GM23338 (cell line): Measurements from ENCODE around the gene ING2. TPM values are rescaled to one million over a fixed set of nuclear protein-coding genes. Genes with fewer than 3 reads are reported as not detected.

Experiments
- ATAC-seq: fragments of 200-7000 bp; cut with Tn5 transposase; 3 replicates; pipeline ENCODE4 v1.9.1; 2020
- DNase-seq: peaks from one replicate; pipeline ENCODE4 v3.0.0-alpha.2; 2015; ENCODE audit warnings: low spot score
- H2AFZ ChIP-seq: fragments of 200-600 bp; sonication (generic); 2 replicates; pipeline ENCODE4 v1.8.0; 2016; ENCODE audit warnings: antibody characterized with exemption, mild to moderate bottlenecking, moderate library complexity
- H3F3A ChIP-seq: fragments of 200-600 bp; sonication (generic); replicated peaks from 2 replicates; pipeline ENCODE4 v1.8.0; 2017; ENCODE audit warnings: antibody characterized with exemption, mixed run types, low read depth
- H3K27ac ChIP-seq: fragments of 200-600 bp; sonication (generic); 2 replicates; pipeline ENCODE4 v1.6.1; 2016; ENCODE audit warnings: low read depth
- H3K27me3 ChIP-seq: fragments of 200-600 bp; sonication (generic); 2 replicates; pipeline ENCODE4 v1.8.0; 2016; ENCODE audit warnings: mild to moderate bottlenecking, mixed run types, moderate library complexity; ENCODE audit not compliant: insufficient read depth
- H3K36me3 ChIP-seq: fragments of 200-600 bp; sonication (generic); 2 replicates; pipeline ENCODE4 v1.8.0; 2016; ENCODE audit warnings: mild to moderate bottlenecking; ENCODE audit not compliant: insufficient read depth
- H3K4me1 ChIP-seq: fragments of 200-600 bp; sonication (generic); 2 replicates; pipeline ENCODE4 v1.8.0; 2016; ENCODE audit warnings: mild to moderate bottlenecking, moderate library complexity; ENCODE audit not compliant: insufficient read depth
- H3K4me2 ChIP-seq: fragments of 200-600 bp; sonication (generic); 2 replicates; pipeline ENCODE4 v1.7.1; 2017; ENCODE audit warnings: mixed run types
- H3K4me3 ChIP-seq: fragments of 200-600 bp; sonication (generic); 2 replicates; pipeline ENCODE4 v1.6.1; 2016; ENCODE audit warnings: mixed run types
- H3K79me2 ChIP-seq: fragments of 200-600 bp; sonication (generic); replicated peaks from 2 replicates; pipeline ENCODE4 v1.8.0; 2017; ENCODE audit warnings: mild to moderate bottlenecking; ENCODE audit not compliant: insufficient read depth
- H3K9me2 ChIP-seq: fragments of 200-600 bp; sonication (generic); 2 replicates; pipeline ENCODE4 v1.8.0; 2017; ENCODE audit not compliant: insufficient read depth
- H4K20me1 ChIP-seq: fragments of 200-600 bp; sonication (generic); replicated peaks from 2 replicates; pipeline ENCODE4 v1.8.0; 2017; ENCODE audit warnings: mild to moderate bottlenecking; ENCODE audit not compliant: insufficient read depth
- H3K27ac Mint-ChIP-seq: 2 replicates; pipeline ENCODE4 v1.8.0; 2020; ENCODE audit warnings: inconsistent platforms, mild to moderate bottlenecking, moderate library complexity, mixed read lengths
- H3K27me3 Mint-ChIP-seq: 3 replicates; pipeline ENCODE4 v1.8.0; 2022; ENCODE audit warnings: low read depth, mild to moderate bottlenecking, moderate library complexity, mixed read lengths, inconsistent platforms; ENCODE audit not compliant: insufficient read depth, poor library complexity
- H3K36me3 Mint-ChIP-seq: 3 replicates; pipeline ENCODE4 v1.8.0; 2021; ENCODE audit warnings: low read depth, mild to moderate bottlenecking, inconsistent platforms, moderate library complexity, mixed read lengths
- H3K4me1 Mint-ChIP-seq: 3 replicates; pipeline ENCODE4 v1.8.0; 2020; ENCODE audit warnings: mild to moderate bottlenecking, inconsistent platforms, mixed read lengths
- H3K4me3 Mint-ChIP-seq: 3 replicates; pipeline ENCODE4 v1.8.0; 2021; ENCODE audit warnings: moderate library complexity, mild to moderate bottlenecking, inconsistent platforms, mixed read lengths
- H3K9me3 Mint-ChIP-seq: 3 replicates; pipeline ENCODE4 v1.8.0; 2020; ENCODE audit warnings: moderate library complexity, mild to moderate bottlenecking, inconsistent platforms, mixed read lengths
- CREB1 ChIP-seq: fragments of 250-450 bp; sonication (Bioruptor Pico); IDR thresholded peaks from 2 replicates; pipeline ENCODE4 v1.5.0; 2020; ENCODE audit warnings: low read depth, mild to moderate bottlenecking, moderate library complexity
- CTCF ChIP-seq, 2 experiments: fragments of 200-600 bp in 1 of 2; sonication (generic) in 1 of 2; conservative IDR thresholded peaks; 2 replicates each; pipeline versions ENCODE4 v1.5.1 to v1.6.1; 2016 to 2017; ENCODE audit warnings: antibody characterized with exemption in 2 of 2, low read depth in 2 of 2, mild to moderate bottlenecking in 2 of 2, moderate library complexity in 1 of 2
- ETS1 ChIP-seq: IDR thresholded peaks from 2 replicates; pipeline ENCODE4 v1.6.1; 2016; ENCODE audit warnings: antibody characterized with exemption
- JUNB ChIP-seq: IDR thresholded peaks from one replicate; pipeline ENCODE4 v1.6.1; 2016; ENCODE audit warnings: antibody characterized with exemption; ENCODE audit not compliant: unreplicated experiment
- POLR2AphosphoS5 ChIP-seq: IDR thresholded peaks from 2 replicates; pipeline ENCODE4 v1.6.1; 2016; ENCODE audit warnings: antibody characterized with exemption, low read depth
- ZNF462 ChIP-seq: fragments of 250-450 bp; sonication (Bioruptor Pico); IDR thresholded peaks from 2 replicates; pipeline ENCODE4 v1.5.0; 2020; ENCODE audit warnings: mild to moderate bottlenecking, moderate library complexity
- polyA plus RNA-seq: library from polyadenylated mRNA; unstranded; fragments of >200 nt; fragmentation: Nextera tagmentation; extraction: Ambion mirVana; gene quantifications from 2 replicates; pipeline ENCODE4 v1.2.1, GENCODE V29; 2016
- total RNA-seq: library from RNA; depleted of rRNA; stranded (reverse); fragments of >200 nt; shearing (Covaris generic); gene quantifications from 2 replicates; pipeline ENCODE4 v1.2.3, GENCODE V29; 2014

The ING2 gene
- total and polyA plus RNA-seq, 2 experiments from 2014 or later: 21.5 to 34.2 TPM

GRCh38 chr4:183553601-183554345 lies 48.9 kb downstream of the ING2 start (continued):
- TF ChIP-seq ZNF462 (no peak), JUNB (no peak), CTCF (conservative IDR thresholded peaks at IDR 0.05; ENCODE audit: low read depth in 2 of 2) (no peak)

GRCh38 chr4:183554346-183554686 lies 49.5 kb downstream of the ING2 start:
- no peak for ATAC-seq
- Histone ChIP-seq H3K4me1 (no peaks in the 10 kb centered on the region; the same call in 1 of the 2 replicates), H3K27ac (no peak overlapping the region), H3K4me3 (no peak overlapping the region), H3K36me3 (no peaks in the 10 kb centered on the region), H3K9me2 (no peaks in the 10 kb centered on the region), H3K27me3 (no peaks in the 10 kb centered on the region), H3F3A (0 out of 2 replicates have a peak, but pooled peaks cover 3% of the 10 kb centered on the region), H2AFZ (no peak overlapping the region), H3K79me2 (no peaks in the 10 kb centered on the region), H3K4me2 (no peak overlapping the region), H4K20me1 (no peaks in the 10 kb centered on the region)
- Mint-ChIP-seq H3K4me3 (no peak overlapping the region), H3K36me3 (peaks cover 12% of the 10 kb centered on the region), H3K27me3 (no peaks in the 10 kb centered on the region), H3K4me1 (no peaks in the 10 kb centered on the region; the same call in 2 of the 3 replicates), H3K9me3 (peaks cover 21% of the 10 kb centered on the region), H3K27ac (no peak overlapping the region)
- DNase-seq: no peak
- TF ChIP-seq ETS1: no peak
- TF ChIP-seq POLR2AphosphoS5: no peak
- TF ChIP-seq CREB1: no peak
